Stimulated activated CD8-positive, alpha-beta memory T cell treated with anti-CD3 and anti-CD28 coated beads, Interleukin-7, amount 100 ng/mL, for 4 hours (primary cell): Measurements from ENCODE around the gene GNAO1.
"Not testable (repeated sequence)": the region's sequence is repeated elsewhere in the genome, so short reads cannot be mapped to it uniquely, and the experiment has no call there.

Experiments
- DNase-seq, 2 donors: peaks; one replicate each; pipeline ENCODE4 v3.0.0-alpha.2; 2020; ENCODE audit warnings: low read depth in 2 of 2

Gene GNAO1

DNA sequence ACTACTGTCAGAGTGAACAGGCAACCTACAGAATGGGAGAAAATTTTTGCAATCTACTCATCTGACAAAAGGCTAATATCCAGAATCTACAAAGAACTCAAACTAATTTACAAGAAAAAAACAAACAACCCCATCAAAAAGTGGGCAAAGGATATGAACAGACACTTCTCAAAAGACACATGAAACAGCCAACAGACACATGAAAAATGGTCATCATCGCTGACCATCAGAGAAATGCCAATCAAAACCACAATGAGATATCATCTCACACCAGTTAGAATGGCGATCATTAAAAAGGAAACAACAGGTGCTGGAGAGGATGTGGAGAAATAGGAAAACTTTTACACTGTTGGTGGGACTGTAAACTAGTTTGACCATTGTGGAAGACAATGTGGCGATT, 205.4 kb downstream of the GNAO1 start:
- DNase-seq: not testable (repeated sequence)

DNA sequence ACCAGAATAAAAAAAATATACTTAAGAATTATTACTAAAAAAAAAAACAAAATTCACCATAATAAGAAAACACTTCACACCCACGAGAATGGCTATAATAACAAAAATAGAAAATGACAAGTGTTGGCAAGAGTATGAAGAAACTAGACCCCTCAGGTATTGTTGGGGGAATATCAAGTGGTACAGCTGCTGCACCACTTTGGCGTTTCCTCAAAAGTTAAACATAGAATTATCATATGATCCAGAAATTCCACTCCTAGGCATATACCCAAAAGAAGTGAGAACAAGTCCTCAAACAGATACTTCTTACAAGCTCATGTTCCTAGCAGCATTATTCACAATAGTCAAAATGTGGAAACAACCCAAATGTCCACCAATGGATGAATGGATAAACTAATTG, 207.8 kb downstream of the GNAO1 start:
- no peak for DNase-seq

- no peak for DNase-seq
Measured at GRCh38 chr16:56399486-56399885, 208.2 kb downstream of the GNAO1 start.

DNA sequence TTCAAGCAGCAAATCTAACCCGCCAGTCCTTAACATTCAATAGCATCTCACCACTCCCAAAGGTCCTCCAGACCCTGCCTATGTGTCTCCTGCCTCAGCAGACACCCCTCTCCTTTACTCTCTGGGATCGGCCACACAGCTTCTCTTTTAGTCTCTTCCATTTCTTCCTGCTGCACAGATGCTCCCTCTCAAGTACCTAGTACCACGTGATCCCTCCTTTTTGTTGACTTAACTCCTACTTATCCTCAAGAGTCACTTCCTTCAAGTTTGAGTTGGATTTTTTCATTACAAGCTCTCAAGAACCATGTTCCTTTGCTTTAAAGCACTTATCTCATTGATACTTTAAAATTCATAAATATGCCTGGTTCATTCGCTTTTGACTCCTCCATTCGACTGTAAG, 209.2 kb downstream of the GNAO1 start:
- DNase-seq: no peak

DNA sequence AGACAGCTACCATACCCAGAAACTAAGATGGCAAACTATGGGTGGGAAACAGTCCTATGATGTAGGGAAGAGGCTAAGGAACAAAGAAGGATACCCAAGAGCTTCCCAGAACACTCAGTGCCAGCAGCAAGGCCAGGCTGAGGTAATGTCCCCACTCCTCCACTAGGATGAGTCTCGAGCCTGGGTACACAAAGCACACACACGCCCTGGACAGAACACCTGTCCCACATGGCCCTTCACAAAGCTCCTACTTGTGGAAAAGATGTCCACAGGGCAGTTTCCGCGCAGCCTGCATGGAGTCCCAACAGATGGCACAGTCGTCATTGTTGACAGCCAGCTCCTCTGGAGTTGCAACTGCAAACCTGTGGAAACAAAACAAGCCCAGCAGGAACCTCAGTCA, 210.2 kb downstream of the GNAO1 start:
- DNase-seq: no peak

DNA sequence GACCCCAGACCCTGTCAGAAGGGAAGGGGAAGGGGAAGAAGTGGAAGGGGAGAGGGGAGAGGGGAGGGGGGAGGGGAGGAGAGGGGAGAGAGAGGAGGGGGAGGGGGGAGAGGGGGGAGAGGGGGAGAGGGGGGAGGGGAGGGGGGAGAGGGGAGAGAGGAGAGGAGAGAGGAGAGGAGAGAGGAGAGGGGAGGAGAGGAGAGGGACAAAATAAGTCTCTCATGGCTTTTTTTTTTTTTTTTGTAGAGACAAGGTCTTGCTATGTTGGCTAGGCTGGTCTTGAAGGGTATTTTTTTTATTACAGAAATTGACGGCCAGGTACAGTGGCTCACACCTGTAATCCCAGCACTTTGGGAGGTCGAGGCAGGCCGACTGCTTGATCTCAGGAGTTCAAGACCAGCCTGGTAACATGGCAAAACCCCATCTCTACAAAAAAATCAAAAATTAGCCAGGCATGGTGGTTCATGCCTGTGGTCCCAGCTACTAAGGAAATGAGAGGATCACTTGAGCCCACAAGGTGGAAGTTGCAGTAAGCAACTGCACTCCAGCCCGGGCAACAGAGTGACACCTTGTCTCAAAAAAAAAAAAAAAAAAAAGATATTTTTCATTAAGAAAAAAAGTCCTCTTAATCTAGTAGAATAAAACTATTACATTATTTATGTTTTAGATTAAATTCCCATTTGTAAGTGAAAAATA, 214.8 kb downstream of the GNAO1 start:
- no peak for DNase-seq
